ENCODE data around the gene APOB.

APOB gene

DNA sequence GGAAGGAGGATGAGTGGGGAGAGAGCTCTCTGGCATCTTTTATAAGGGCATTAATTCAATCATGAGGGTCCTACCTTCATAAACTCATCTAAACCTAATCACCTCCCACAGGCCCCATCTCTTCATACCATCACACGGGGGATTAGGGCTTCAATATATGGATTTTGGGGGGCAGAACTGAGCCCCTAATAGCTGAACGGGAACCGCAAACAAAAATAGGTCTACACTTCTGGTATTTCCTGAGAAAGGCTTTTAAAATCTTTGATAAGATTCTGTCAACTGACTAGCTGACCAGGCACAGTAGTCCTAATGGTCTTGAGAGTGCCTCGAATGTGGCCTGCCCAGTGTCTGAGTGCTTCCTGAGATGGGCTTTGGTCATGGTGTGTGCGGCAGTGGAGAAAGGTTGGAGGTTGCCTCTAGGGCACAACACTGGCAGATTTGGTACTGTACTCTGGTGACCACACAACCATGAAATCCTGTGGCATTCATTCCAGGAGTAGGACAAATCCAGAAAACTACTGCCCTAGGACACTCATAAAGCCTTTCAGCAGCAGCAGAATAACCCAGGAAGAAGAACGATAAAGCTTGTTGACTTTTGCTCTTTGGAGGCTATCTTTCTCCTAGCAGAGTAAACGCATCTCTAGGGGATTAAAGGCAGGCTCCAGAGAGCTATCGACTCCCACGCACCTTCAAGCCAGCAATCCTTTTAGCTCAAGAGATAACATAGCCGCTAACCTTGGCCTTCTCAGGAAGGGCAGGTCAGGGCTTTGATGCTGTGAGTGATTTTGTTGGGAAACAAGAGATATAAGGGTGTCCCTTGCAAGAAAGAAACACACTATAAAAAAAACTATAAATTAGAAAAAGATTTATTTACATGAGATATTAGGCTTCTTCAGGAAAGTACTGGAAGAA, 12.3 kb upstream of the APOB start:
- no peak for TF ChIP-seq CTCF (IDR thresholded peaks at IDR 0.05; ENCODE audit: extremely low read depth, missing control alignments)
- no peak for DNase-seq (ENCODE audit: low spot score)

DNA sequence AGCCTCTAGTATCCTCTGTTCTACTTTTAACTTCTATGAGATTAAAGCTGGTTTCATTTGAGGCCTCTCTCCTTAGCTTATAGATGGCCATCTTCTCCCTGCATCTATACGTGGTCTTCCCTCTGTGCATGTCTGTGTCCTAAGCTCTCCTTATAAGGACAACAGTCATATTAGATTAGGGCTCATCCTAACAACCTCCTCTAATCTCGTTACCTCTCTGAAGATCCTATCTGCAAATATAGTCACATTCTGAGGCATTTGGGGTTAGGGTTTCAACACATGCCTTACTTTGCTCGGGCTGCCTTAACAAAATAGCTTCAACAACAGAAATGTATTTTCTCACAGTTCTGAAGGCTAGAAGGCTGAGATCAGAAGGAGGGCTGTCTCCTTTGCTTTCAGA, 11.6 kb upstream of the APOB start:
- no peak for TF ChIP-seq CTCF (IDR thresholded peaks at IDR 0.05; ENCODE audit: extremely low read depth, missing control alignments)
- no peak for DNase-seq (ENCODE audit: low spot score)

DNA sequence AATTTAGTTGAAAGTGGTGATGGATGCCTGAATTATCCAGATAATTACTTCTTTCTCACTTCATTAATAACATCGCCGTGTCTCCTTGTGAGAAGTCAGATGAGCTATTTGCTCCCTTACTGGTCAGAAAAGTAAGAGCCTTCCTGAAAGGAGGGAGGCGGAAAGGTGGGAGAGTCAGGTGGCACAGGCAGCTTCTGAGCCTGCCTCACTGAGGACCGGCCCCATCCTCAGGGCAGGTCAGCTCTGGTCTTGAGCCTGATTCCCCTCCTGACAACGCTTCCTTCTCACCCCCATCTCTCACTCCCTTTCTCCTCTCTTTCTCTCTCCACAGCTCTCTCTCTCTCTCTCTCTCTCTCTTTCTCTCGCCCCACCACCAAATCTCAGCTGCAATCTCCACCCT, 10.1 kb upstream of the APOB start:
- no peak for DNase-seq (ENCODE audit: low spot score)
- no peak for TF ChIP-seq CTCF (IDR thresholded peaks at IDR 0.05; ENCODE audit: extremely low read depth, missing control alignments)

DNA sequence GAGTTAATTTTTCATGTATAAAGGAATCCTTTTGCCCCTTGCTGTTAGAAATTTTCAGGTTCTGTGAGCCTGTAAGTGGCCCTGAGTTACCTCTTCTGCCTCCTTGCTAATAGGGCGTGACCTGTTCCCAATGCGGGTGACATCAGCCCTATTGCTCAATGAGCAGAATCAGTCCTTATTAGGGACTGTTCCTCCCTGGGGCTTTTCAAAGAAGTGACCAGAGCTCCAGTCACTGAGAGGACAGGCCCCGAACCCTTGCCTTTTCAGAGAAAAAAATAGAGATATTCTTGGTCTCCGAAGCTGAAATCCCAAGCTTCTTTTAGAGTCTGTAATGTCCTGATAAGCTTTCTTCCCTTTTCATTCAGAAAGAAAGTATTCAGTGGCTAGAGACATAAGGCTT, 8.2 kb upstream of the APOB start:
- DNase-seq (ENCODE audit: low spot score) = no peak
- TF ChIP-seq CTCF (IDR thresholded peaks at IDR 0.05; ENCODE audit: extremely low read depth, missing control alignments) = no peak

- no peak for DNase-seq (ENCODE audit: low spot score)
- no peak for TF ChIP-seq CTCF (IDR thresholded peaks at IDR 0.05; ENCODE audit: extremely low read depth, missing control alignments)
Observed at GRCh38 chr2:21050164-21050563, 6.3 kb upstream of the APOB start.

DNA sequence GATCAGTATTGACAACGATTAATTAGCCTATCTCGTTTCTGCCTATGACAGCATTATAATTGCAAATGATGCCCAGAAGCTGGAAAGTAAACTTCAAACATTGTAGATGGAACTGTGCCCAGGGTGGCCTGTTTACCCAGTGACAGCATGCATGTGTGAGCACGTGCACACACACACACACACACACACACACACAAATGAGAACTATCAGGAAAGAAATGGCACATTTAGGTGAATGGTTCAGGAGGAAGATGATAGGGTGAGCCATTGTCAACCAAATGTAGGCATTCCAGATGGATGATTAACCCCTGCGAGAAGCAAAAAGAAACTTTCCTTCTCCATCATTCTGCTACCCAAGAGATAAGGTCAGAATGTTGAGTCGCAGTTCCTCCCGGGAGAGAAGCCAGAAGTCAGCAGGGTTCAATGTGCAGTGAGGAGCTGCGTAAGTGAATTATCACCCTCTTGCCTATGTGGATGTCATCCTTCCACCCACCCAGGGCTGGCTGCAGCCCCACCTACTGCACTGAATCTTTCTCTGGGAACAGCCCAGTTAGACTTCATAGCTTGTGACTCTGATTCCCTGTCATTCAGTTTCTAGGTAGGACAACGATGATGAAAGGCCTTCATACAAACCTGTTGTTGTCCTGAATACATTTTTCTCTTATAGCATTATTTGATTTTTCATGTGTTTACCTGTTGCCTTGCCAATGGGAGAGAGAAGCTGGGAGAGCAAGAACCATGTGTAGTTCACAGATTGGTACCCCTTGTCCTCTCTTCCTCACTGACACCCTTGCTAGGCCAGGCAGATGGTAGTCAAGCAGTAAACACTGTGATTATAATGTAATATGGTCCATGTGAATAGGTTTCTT, 3.5 kb upstream of the APOB start:
- no peak for TF ChIP-seq CTCF (IDR thresholded peaks at IDR 0.05; ENCODE audit: extremely low read depth, missing control alignments)
- no peak for DNase-seq (ENCODE audit: low spot score)

GRCh38 chr2:21046506-21046905, 2.6 kb upstream of the APOB start:
- TF ChIP-seq CTCF (IDR thresholded peaks at IDR 0.05; ENCODE audit: extremely low read depth, missing control alignments) = no peak
- DNase-seq (ENCODE audit: low spot score) = no peak
